PFSK-1 (cell line): Measurements from ENCODE around the gene MED27.

Source experiments
- POLR2AphosphoS5 ChIP-seq: IDR thresholded peaks from 2 replicates; pipeline ENCODE4 v1.6.1; 2012; ENCODE audit warnings: low read depth, mild to moderate bottlenecking, control low read depth, low read length, moderate library complexity
- SIN3A ChIP-seq: IDR thresholded peaks from 2 replicates; pipeline ENCODE4 v1.6.1; 2012; ENCODE audit warnings: mild to moderate bottlenecking, low read length, moderate library complexity, borderline replicate concordance; ENCODE audit not compliant: insufficient read depth

DNA sequence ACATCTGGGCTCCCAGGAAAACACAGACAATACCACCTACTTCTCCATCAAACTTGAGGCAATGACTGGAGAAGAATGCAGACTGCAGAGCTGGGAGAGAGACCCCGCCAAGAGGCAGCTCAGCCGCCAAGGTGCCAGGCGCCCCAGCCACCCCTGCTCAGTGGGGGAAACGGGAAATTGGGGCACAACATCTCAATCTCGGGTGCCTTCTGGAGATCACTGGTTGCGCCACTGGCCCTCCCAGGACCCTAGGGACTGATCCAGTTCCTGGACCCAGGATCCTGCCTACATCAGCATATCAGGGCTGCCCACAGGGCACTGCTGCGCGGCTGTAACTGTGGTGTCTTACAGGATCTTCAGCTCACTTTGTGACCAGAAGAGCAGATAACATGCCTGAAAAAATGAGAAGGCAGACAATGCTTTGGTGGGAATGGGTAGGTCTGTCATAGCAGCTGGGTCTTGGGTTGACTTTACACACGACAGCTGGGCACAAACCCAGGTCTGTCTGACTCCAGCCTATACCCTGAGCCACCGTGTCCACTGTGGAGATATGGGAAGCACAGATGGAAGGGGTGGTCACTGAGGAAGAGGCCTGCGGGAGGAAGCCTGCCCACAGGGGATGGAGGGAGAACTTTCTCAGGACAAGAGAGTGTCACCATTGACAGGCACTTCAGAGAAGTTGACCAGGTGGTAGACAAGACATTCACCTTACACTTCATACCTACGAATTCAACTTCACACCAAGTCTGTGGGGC is 204.6 kb downstream of the MED27 start:
- TF ChIP-seq POLR2AphosphoS5 (no peak), SIN3A (no peak)
